Tongue (tissue), 2 donors: Measurements from ENCODE around the gene KCNQ5. TPM values are rescaled to one million over a fixed set of nuclear protein-coding genes. Genes with fewer than 3 reads are reported as not detected.

Source experiments
- DNase-seq: peaks from one replicate; pipeline ENCODE4 v3.0.0-alpha.2; 2015
- total RNA-seq: library from RNA; depleted of rRNA; stranded (reverse); fragments of >200 nt; gene quantifications from one replicate; pipeline ENCODE4 v1.2.3, GENCODE V29; 2014

KCNQ5 gene
- total RNA-seq, 1 donor from 2014 or later, result 6.5 TPM

DNA sequence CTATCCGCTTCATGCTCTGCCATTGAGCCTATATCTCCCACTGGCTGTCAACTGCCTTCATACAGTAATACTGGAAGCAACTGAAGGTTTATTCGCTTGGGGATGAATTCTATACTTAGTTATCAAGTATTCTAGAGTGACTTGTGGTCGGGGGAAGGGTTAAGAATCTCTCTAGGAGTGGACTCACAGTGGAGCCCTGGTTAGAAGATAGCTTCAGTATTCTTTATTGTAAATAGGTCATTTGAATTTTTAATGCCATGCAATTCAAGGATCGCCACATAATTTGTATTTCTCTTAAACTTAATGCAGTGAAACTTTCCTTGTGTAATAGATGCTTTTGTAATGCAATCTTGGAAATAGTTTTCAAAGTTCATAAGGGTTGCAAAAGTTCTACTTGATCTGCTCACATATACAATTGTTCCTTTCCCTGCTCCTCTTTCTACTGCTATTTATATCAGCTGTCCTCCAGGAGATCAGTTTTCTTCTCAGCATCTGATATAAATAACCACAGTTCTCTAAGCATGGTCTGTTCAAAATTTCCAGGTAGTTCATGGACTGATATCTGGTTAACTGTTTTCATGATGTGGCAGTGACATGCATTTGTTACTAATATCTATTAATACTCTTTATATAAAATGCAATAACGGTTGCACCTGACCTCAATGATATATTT lies 120.3 kb downstream of the KCNQ5 start:
- no peak for DNase-seq

GRCh38 chr6:72746276-72746675 lies 124.4 kb downstream of the KCNQ5 start:
- no peak for DNase-seq

GRCh38 chr6:72748759-72749158 lies 126.9 kb downstream of the KCNQ5 start:
- peak; percentile 30 for DNase-seq

DNA sequence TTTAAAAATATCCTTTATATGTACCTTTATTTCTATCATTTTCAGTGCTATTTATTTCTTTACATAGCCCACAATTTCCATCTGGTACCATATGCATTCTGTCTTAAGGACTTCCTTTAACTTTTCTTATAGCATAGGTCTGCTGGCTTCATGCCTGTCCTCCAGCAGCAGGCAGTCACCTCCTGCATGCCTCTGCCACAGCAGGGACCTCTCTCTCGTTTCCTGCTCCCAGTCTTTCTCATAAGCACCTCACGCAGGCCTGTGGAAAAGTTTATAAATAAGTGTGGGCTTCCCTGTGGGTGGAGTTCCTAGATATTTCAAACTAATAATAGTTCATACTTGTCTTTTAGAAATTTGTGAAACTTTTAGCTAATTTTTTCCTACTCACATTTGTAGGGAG lies 133.9 kb downstream of the KCNQ5 start:
- no peak for DNase-seq

GRCh38 chr6:72757048-72757447 lies 135.2 kb downstream of the KCNQ5 start:
- DNase-seq, result no peak

DNA sequence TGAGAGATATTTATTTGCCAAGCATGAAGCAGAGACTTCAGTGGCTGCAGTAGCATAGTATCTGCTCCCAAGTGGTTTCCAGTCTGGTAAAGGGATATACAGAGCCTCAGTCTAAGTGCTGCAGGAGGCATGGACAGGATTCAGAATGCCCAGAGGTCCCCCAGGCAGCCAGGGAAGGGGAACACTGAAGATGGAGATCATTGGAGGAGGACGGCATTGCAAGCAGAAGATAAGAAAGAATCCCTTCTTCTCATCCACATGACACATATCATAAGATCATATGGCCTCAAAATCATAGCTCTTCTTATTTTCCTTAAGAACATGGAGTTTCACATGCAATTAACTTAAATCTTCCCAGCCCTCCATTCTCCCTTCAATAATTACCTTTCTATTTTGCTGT lies 136.1 kb downstream of the KCNQ5 start:
- DNase-seq, result no peak

DNA sequence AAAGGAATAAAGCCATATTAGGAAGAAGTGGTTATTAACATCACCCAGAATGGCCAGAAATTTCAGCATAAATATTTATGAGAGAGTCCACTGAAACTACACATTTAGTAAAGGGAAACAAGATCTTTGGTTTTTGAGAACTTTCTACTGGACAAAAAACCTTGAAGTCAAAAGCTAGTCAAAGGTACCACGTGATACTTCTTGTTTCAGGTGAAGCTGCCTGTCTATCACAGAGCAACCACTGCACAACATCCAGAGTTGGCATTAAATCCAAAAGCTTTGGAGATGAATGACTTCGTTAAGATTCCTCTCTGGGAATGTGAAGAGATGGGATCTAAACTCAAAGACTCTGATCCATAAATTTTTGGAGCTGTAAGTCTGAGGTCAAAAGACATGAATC lies 137.0 kb downstream of the KCNQ5 start:
- DNase-seq, result no peak

DNA sequence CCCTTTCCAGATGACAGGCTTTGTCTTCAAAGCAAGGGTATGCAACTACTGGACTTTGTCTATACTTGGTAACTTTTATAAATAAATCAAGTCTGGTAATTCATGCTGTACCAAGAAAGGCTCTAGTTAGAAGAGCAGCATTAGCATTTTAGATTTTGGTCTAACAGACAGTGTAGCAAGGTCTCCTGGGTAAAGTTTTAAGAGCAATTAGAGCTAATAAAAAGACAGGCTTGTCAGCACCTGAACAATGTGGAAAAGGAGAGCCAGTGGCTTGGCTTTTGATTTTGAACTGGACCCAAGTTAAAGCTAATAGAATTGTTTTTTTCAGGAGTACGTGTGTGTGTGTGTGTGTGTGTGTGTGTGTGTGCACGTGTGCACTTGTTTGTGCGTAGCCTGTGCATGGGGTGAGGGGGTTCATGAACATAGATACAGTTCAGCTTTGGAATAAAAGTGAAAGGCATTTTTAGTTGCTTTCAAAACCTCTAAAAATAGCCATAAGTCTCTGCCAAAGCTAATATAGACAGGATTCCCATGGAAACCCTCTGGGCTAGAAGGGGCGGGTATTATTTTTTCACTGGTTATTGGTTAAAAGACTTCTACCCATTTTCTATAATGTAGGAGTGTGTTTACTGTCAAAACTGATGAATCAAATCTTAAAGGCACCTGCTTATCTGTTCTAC lies 138.4 kb downstream of the KCNQ5 start:
- DNase-seq, result peak; percentile 62

- DNase-seq, result no peak
Measured at GRCh38 chr6:72761761-72762160, 139.9 kb downstream of the KCNQ5 start.

DNA sequence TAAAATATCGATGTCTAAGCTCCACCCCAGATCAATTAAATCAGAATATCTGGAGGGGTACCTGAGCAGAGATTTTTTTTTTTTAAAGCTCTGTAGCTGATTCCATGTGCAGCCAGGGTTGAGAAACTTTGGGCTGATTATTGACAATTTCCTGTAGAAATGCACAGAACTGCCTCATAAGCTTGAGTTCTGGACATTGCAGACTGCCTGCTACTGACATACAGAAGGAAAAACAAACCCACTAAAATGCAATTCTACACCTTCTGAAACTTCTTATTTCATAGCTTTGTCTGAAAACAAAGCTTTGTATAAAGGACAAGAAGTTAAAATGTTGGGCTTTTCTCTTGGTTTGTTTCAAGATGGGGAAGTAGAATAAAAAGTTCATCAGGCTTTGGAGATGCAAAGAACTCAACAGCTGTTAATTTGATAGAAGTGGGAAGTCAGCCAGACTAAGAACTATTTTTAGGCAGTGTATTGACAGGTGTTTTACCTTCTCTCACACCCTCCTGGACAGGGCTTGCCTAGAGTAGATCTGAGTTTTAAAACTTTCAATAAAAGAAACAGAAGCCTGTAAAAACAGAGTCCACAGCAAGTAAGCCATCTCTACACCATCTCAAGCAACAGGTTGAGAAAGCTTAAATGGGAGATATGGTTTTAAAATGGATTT lies 147.7 kb downstream of the KCNQ5 start:
- DNase-seq, result peak; percentile 27

DNA sequence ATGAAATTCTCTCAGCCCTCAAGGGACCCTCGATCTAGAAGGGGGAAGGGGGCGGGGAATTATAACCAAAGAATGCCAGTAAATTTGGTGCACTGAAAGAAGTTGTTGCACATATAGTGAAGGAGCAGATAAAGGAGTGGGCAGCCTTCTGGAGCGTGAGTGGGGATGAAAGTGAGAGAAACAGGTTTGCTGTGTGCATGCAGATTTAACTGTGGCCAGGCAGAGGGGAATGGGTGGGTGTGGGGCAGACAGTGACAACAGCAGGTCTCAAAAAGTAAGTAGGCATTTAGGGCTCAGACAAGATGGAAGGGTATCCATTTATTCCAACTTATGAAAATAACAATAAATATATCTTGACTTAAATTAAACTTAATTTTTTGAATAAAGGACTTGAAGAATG lies 149.1 kb downstream of the KCNQ5 start:
- no peak for DNase-seq

DNA sequence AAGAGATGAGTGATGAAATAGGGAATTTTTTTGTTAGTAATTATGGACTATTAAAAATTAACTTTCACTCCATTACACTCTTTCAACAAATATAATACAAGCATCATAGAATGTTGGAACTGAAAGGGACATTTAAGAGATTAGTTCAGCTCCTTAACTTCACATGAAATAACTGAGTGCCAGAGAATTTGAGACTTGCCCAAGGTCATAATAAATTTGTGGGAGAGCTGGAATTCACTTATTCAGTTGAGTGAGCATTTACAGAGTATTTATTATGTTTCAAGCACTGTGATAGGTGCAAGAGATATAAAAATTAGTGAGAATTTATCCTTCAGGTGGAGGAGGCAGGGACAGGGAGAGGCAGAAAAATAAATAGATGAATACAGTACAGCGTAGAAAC lies 154.6 kb downstream of the KCNQ5 start:
- no peak for DNase-seq

- DNase-seq, result no peak
Measured at GRCh38 chr6:72781624-72782023, 159.8 kb downstream of the KCNQ5 start.

GRCh38 chr6:72783035-72783434 lies 161.2 kb downstream of the KCNQ5 start:
- DNase-seq, result no peak

DNA sequence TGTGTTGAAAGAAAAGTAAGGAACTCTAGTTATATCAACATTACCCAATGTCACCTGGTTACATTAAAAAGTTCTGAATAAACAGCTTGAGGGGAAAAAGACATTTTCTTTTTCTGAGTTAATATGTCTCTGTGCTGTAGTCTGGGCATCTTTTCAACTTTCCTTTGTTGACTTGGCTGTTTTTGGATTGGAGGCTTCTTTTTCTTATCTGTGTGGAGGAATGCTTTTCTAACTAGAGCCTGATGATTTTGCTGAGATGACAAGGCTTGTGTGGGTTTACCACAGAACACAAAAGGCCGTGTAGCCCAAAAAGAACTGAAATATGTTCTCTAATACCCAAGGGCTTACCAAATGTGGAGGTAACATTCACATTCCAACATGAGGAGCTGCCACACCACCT lies 161.8 kb downstream of the KCNQ5 start:
- peak; percentile 32 for DNase-seq

- DNase-seq, result no peak
Measured at GRCh38 chr6:72784071-72784470, 162.2 kb downstream of the KCNQ5 start.

DNA sequence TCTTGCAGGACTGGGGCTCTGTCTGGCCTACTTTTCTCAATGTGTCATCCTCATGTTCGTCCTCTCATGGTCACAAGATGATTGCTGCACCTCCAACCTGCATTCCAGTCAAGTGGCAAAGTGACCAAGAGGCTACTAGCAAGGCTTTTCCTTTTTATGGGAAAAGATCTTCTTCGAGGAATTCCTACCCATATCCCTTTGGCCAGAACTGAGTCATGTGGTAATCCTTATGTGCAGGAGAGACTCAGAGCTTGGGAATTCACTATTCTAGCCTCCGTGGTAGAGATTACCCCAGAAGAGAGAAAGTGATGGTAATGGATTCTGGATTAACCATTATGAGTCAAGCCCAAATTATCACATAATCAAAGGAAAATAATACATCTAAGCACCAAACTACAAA lies 162.7 kb downstream of the KCNQ5 start:
- DNase-seq, result no peak

DNA sequence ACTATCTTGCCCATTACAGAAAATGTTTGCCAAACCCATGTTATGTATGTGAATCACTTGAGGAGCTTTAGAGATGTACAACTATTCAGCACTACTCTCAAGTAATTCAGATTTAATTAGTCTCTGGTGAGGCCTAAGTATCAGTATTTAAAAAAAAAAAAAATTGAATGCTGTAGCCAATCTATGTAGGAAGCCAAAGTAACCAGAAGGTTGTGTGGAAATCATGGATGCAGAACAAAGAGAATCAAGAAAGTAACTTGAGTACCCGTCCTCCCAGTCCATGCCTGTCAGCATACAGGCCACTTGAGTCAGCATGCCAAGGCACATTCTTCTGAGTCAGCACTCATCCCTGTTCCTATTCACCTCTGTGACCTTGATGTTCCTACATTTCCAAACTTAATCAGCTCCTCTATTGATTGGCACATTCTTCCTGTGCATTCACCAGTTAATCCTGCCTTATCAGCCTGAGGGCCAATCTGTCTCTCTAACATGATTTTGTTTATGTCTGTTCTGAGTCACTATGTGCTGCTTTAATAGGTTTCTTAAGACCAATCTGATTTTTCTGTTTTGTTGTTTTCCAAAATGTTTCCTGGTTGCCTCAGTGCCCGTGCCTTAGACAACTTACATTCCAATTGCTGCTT lies 165.6 kb downstream of the KCNQ5 start:
- peak; percentile 24 for DNase-seq

GRCh38 chr6:72788188-72788587 lies 166.3 kb downstream of the KCNQ5 start:
- DNase-seq, result no peak

- no peak for DNase-seq
Measured at GRCh38 chr6:72789145-72789544, 167.3 kb downstream of the KCNQ5 start.

DNA sequence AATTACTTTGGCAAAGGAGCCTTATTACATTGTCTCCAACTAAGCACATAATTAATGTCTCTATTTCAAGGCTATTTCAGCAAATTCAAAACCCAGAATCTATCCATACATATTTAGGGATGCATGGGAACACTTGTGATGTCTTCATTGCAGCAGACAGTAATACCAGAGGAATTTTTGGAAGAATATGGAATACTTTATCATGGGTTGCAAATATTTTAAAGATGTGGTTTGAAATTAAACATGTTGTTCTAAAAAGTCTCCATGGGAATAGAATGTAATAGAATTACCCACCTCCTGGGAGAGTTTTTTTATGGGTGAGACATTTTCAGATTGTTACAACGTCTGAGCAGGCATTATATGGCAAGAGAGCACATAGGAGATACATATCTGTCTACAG lies 170.8 kb downstream of the KCNQ5 start:
- no peak for DNase-seq

- no peak for DNase-seq
Measured at GRCh38 chr6:72793641-72794395, 172.0 kb downstream of the KCNQ5 start.
